Psoas muscle (tissue), 8 donors: ENCODE data around the gene VENTX. TPM values are rescaled to one million over a fixed set of nuclear protein-coding genes. Genes with fewer than 3 reads are reported as not detected.

Experiments used
- ATAC-seq, 4 donors: fragments of 200-7000 bp; cut with Tn5 transposase; one replicate each; pipeline ENCODE4 v1.9.1; 2020; ENCODE audit warnings: moderate library complexity in 3 of 4, mild to moderate bottlenecking in 2 of 4
- DNase-seq, 2 donors: peaks; one replicate each; pipeline ENCODE4 v3.0.0-alpha.2; 2020
- H3K27ac ChIP-seq: fragments of 200-600 bp; one replicate; pipeline ENCODE4 v1.8.0; 2022
- H3K27me3 ChIP-seq, 3 donors: fragments of 200-600 bp in 1 of 3; one replicate each; pipeline versions ENCODE4 v1.6.1 to v1.8.0; 2013 to 2022; ENCODE audit warnings: low read length in 2 of 3, mild to moderate bottlenecking in 2 of 3, moderate library complexity in 1 of 3; ENCODE audit not compliant: insufficient read depth in 3 of 3
- H3K36me3 ChIP-seq, 2 donors: fragments of 200-600 bp in 1 of 2; one replicate each; pipeline versions ENCODE4 v1.6.1 to v1.8.0; 2013 to 2022; ENCODE audit warnings: low read depth in 1 of 2, mild to moderate bottlenecking in 1 of 2, moderate library complexity in 1 of 2; ENCODE audit not compliant: insufficient read depth in 1 of 2
- H3K4me1 ChIP-seq: fragments of 200-600 bp; one replicate; pipeline ENCODE4 v1.8.0; 2022
- H3K4me3 ChIP-seq: fragments of 200-600 bp; one replicate; pipeline ENCODE4 v1.8.0; 2022; ENCODE audit warnings: mild to moderate bottlenecking
- H3K9me3 ChIP-seq: fragments of 200-600 bp; one replicate; pipeline ENCODE4 v1.8.0; 2022
- WGBS, 3 donors: extraction: QIAGEN DNeasy Blood & Tissue Kit; methylation state at CpG; one replicate each; pipeline versions ENCODE4 v1.1.6 to v1.1.7; 2013; 5-methylcytosine and 5-hydroxymethylcytosine counted together
- intact Hi-C, 2 donors: fragments of 100-400 bp; cut with DNase I; formaldehyde crosslinking; loops; one replicate each; pipeline versions ENCODE4 v1.11.0 to v1.14.2; 2022
- polyA plus RNA-seq, 3 donors: library from polyadenylated mRNA; stranded (reverse); fragments of 200-250 nt; gene quantifications; one replicate each; pipeline ENCODE4 v1.2.3, GENCODE V29; 2013
- total RNA-seq, 4 donors: library from RNA; stranded (reverse); fragmentation: NEBNext Ultra II Directional in 2 of 4; extraction: Animal tissue kit (Norgen Biotek cat#: 25700) in 2 of 4; gene quantifications; one replicate each; pipeline versions ENCODE4 v1.2.1 to v1.2.4, GENCODE V29; 2021 to 2023
- TF ChIP-seq, protein P1 (sequence below): fragments of 200-600 bp; IDR thresholded peaks from one replicate; pipeline ENCODE4 v1.8.0; 2022; ENCODE audit warnings: antibody characterized with exemption
- donor health status: healthy with polysubstance abuse.
- donor health status: DM: no; HTN: no; CAD: no; lungs with moderate emphysema.
- donor health status: Bipolar disorder and iron deficiency.
- donor health status: healthy.
- donor health status: DM: yes; HTN: yes; CAD: no.
- donor health status: DM: no; HTN: no; CAD: no.
- donor health status: DM: no; HTN: no; CAD: no.
- donor health status: DM: yes; HTN: yes; CAD: no.

VENTX gene
- total and polyA plus RNA-seq, 7 donors, result 0.03 to 0.34 (median 0.24) TPM

DNA sequence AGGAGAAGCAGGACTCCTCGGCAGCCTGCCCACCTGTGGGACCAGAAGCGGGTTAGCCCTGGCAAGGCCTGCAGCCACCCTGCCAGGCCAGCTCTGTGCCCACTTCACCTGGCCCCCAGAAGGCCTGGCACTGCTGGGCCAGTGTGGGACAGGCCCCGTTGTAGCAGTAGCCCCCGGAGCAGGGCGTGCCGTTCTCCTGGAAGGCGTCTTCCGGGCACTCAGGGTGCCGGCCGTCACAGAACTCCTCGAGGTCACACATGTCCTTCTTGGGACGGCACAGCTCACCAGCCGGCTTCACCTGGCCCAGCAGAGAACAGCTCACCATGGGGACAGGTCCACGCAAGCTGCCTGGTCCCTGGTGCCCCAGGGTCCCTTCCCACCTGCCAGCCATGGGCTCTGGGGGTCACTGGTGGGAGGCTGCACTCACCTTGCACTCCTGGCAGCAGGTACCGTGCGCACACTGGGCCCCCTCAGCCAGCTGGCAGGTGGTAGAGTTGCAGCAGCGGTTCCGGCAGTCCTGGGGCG, 33.2 kb downstream of the VENTX start:
- no peaks in the 10 kb centered on the region for H3K36me3 ChIP-seq
- H3K4me3 ChIP-seq, result no peak overlapping the region
- DNase-seq (no peak), ATAC-seq (no peak)
- no peak overlapping the region for H3K27ac ChIP-seq
- peaks cover 0 to 14% (median 2%) of the 10 kb centered on the region in 3 donors for H3K27me3 ChIP-seq
- TF ChIP-seq, protein P1, sequence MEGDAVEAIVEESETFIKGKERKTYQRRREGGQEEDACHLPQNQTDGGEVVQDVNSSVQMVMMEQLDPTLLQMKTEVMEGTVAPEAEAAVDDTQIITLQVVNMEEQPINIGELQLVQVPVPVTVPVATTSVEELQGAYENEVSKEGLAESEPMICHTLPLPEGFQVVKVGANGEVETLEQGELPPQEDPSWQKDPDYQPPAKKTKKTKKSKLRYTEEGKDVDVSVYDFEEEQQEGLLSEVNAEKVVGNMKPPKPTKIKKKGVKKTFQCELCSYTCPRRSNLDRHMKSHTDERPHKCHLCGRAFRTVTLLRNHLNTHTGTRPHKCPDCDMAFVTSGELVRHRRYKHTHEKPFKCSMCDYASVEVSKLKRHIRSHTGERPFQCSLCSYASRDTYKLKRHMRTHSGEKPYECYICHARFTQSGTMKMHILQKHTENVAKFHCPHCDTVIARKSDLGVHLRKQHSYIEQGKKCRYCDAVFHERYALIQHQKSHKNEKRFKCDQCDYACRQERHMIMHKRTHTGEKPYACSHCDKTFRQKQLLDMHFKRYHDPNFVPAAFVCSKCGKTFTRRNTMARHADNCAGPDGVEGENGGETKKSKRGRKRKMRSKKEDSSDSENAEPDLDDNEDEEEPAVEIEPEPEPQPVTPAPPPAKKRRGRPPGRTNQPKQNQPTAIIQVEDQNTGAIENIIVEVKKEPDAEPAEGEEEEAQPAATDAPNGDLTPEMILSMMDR, result no peak
- intact Hi-C loops, result no loop called here
- no peaks in the 10 kb centered on the region for H3K4me1 ChIP-seq
- no peaks in the 10 kb centered on the region for H3K9me3 ChIP-seq
- WGBS, 3 donors, result 90 to 93% (median 92%) methylated on average over 19 of the region's 19 CpGs

DNA sequence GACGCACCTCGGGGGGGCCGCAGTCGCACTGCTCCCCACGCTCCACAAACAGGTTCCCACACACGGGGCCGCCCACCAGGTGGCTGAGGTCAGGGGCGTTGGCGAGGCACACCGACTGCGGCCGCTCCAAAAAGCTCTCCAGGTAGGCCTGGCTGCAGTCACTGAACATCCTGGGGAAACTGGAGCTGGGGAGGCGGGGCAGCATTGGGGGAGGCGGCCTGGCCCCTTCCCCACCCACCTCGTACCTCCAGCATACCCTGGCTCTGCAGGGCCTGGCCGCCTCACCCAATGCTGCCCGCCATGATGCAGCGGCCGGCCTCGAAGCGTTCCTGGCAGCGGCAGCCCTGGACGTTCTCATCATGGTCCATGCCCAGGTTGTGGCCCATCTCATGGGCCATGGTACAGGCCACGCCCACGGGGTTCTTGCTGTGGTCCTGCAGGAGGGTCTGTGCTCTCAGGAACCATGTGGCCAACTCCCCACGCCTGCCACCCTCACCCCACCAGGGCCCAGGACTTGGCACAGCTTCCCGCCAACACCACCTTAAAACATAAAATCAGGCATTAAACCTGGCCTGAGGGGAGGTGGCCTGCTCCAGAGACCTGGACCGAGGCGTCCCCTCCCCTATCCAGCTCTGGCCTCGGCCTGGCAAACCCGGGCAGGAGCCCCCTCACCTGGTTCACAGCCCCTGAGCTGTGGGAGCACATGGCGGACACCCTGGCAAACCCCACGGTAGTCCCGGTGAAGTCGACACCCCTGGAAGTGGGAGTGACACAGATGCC, 34.1 kb downstream of the VENTX start:
- no peak for DNase-seq
- H3K4me1 ChIP-seq, result no peaks in the 10 kb centered on the region
- H3K9me3 ChIP-seq, result no peaks in the 10 kb centered on the region
- no peak for ATAC-seq
- no peaks in the 10 kb centered on the region for H3K36me3 ChIP-seq
- 86 to 89% (median 87%) methylated on average over 31 to 35 of the region's 35 CpGs for WGBS, 3 donors
- intact Hi-C loops, result no loop called here
- TF ChIP-seq, protein P1, result no peak
- H3K4me3 ChIP-seq, result no peak overlapping the region
- H3K27me3 ChIP-seq, result peaks cover 0 to 23% (median 7%) of the 10 kb centered on the region in 3 donors
- H3K27ac ChIP-seq, result no peak overlapping the region

DNA sequence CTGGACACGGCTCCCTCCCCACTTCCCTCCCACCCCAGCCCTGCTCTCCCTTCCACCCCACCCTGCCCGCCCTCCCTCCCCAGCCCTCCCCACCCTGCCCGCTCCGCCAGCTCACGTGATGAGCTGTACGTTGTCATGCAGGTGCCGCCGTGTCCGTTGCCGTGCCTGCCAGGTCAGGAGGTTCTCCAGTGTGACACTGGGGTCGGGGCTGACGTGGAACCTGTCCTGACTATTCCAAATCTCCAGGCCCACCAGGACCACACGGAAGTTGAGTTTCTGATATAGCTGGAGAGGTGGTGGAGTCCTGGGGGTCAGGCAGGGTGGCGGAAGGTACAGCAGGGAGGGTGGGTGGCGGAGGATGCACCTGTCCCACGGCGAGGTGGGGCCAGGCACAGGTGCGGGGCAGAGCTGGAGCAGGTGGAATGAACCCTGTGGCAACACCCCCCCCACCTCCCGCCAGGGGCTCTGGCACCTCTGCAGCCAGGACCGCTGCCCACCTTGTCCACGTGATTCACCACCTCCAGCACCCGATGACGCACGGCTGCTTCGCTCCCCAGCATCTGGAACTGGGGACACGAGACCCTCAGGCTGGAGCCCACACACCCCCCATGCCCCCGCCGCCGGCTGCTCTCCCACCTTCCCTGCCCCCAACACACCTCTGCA, 34.8 kb downstream of the VENTX start:
- intact Hi-C loops, result no loop called here
- no peak for ATAC-seq
- Histone ChIP-seq H3K36me3 (no peaks in the 10 kb centered on the region), H3K9me3 (no peaks in the 10 kb centered on the region), H3K27me3 (peaks cover 0 to 29% (median 7%) of the 10 kb centered on the region in 3 donors), H3K4me3 (no peak overlapping the region), H3K4me1 (no peaks in the 10 kb centered on the region), H3K27ac (no peak overlapping the region)
- WGBS, 3 donors, result 81 to 85% (median 84%) methylated on average over 27 to 29 of the region's 29 CpGs
- no peak for DNase-seq
- TF ChIP-seq, protein P1, result no peak

DNA sequence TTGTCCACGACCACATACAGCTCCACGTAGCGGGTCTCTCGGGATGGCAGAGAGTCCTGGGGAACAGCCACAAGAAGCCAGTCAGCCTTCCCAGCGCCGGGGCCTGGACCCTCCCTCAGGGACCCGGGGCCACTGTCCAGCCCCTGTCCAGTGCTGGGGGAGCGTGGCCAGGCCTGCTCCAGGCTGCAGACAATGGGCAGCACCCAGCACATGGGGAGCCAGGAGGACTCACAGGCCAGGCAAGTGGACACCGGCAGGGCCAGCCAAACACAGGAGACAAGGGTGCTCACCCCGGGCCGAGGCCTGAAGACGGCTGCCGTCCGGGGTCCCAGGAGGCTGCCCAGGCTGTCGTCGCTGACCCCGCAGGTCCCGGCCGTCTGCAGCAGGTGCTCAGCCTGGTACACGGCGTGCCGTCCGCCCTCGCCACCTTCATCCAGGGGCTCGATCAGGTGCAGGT, 35.3 kb downstream of the VENTX start:
- ATAC-seq, result no peak
- Histone ChIP-seq H3K36me3 (peaks cover 0 to 2% of the 10 kb centered on the region in 2 donors), H3K9me3 (no peaks in the 10 kb centered on the region), H3K4me1 (no peaks in the 10 kb centered on the region), H3K27me3 (peaks cover 0 to 29% (median 7%) of the 10 kb centered on the region in 3 donors), H3K27ac (no peak overlapping the region), H3K4me3 (no peak overlapping the region)
- intact Hi-C loops, result no loop called here
- WGBS, 3 donors, result 84 to 88% (median 86%) methylated on average over 20 to 25 of the region's 25 CpGs
- no peak for DNase-seq
- TF ChIP-seq, protein P1, result no peak
